Left lobe of liver (tissue), 2 donors: ENCODE measurements around the gene MAGI3. TPM values are rescaled to one million over a fixed set of nuclear protein-coding genes. Genes with fewer than 3 reads are reported as not detected.
A peak's percentile ranks its signal among the peaks of the same experiment; 100 is the strongest.
"Not testable (repeated sequence)": the region's sequence is repeated elsewhere in the genome, so short reads cannot be mapped to it uniquely, and the experiment has no call there.

ENCODE experiments used
- ATAC-seq: fragments of 200-7000 bp; cut with Tn5 transposase; one replicate; pipeline ENCODE4 v1.9.1; 2020; ENCODE audit warnings: mild to moderate bottlenecking, moderate library complexity
- DNase-seq: peaks from one replicate; pipeline ENCODE4 v3.0.0-alpha.2; 2020; ENCODE audit warnings: low spot score
- total RNA-seq: library from RNA; stranded (reverse); gene quantifications from one replicate; pipeline ENCODE4 v1.2.1, GENCODE V29; 2021
- donor health status: DM: no; HTN: no; CAD: no; lungs with moderate emphysema.
- donor health status: DM: no; HTN: yes; CAD: no.

The MAGI3 gene
- total RNA-seq, 1 donor from 2014 or later, result 12.0 TPM

GRCh38 chr1:113508364-113509164 is 118.2 kb downstream of the MAGI3 start:
- DNase-seq (peak; percentile 49), ATAC-seq (peak; percentile 96)

DNA sequence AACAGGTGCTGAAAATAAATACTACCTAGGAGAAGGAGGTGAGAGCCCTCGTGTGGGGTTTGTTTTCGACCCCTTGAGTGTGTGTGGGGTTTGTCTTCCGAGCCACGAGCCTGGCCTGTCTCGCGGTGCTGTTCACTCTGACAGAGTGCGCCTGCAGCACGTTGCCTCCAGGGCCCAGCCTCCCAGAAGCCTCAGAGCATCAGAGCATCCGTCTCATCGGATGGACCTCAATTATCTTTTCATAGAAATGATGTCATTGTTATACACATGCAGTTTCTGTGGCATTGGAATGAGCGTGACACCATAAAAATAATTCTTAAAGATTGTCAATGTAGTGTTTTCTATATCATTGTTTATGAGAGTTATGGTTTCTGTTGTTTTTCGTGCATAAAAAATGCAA is 119.5 kb downstream of the MAGI3 start:
- DNase-seq, ATAC-seq: not testable (repeated sequence)

GRCh38 chr1:113511269-113511668 is 121.0 kb downstream of the MAGI3 start:
- ATAC-seq, result no peak
- no peak for DNase-seq

DNA sequence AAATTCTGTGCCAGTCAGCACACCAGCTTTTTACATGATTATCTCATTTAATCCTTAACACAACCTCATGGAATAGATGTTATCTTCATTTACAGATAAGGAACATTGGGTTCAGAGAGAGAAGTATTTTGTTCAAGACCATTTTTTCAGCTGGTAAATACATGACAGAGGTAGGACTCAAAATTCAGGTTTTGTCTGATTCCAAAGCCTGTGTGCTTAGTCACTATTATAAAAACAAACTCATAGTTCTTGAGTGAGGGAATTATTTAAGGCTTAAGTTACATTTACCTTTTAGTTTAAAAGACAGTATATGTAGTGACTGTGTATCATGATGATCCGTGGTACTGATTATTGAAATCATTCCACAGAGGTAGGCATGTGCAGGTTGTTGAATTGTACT is 125.2 kb downstream of the MAGI3 start:
- ATAC-seq (no peak), DNase-seq (no peak)

DNA sequence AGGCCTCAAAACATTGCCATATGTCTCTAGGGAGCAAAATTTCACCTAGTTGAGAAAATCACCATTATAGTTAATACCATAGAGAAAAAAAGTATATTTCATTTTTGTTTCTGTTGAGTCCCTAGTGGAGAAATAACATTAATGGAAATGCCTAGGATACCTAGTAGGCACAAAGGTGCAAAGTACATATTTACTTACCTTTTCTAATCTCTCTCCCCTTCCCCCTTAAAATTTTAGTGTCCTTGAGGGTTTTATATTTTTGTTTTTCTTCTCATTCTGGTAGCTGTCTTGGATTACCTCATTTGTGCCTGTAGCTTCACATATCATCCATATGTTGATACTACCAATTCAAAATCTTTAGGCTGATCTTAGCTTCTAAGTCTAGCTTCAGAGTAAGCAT is 127.0 kb downstream of the MAGI3 start:
- DNase-seq, result no peak
- ATAC-seq, result peak; percentile 39

DNA sequence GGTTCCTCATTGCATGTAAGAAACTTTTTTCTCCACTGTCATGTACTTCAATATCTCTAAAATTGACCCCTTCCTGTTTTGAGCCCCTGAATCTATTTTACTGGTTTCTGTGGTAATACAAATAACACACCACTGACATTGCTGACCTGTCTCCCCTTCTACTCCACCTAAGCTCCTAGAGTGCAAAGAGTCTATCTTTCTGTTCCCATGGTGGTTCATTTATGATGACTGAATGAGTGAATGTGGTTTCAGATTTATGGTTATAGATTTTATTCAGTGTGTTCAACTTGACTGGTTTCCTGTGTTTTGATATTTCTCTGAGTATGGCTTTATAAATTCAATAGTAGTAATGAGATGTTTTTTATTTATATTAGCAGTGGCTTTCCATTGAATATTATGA is 127.7 kb downstream of the MAGI3 start:
- ATAC-seq, result no peak

DNA sequence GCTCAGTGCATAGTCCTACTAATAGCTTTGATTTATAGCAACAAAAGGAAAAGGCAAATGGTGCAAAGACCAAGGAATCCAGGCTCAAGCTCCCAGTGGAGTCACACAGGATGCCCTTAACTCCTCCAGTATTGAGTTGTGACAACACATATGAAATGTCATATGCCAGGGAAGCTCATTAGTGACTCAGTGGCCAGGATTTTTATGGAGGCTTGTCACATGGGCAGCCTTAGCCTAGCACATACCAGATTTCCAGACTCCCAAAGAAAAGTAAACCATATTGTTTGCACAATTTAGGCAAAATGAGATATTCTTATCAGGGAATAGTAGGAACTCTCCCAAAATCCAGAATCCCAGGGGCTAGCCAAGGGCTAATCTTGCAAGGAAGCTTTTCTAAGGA is 129.2 kb downstream of the MAGI3 start:
- no peak for DNase-seq

More for the DNA sequence above, 127.7 kb downstream of the MAGI3 start:
- DNase-seq, result no peak

GRCh38 chr1:113530021-113530420 is 139.7 kb downstream of the MAGI3 start:
- ATAC-seq (no peak), DNase-seq (no peak)

More for the DNA sequence above, 129.2 kb downstream of the MAGI3 start:
- ATAC-seq, result no peak

DNA sequence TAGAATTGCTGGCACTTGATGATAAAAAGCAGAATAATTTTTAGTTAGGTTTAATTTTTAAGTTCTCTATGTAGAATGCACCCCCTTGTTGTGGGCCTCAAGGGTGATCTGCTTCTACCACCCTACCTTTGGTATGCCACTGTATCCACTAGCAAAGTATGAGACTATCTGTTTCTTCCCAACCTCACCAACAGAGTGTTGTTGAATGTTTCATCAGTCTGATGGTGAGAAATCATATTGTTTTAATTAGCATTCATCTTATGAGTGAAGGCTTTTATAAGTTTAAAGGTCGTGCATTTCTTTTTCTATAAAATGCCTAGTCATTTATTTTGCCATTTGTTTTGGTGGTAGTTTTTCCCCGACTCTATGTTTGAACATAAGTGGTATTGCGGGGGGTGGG is 141.0 kb downstream of the MAGI3 start:
- no peak for DNase-seq
- no peak for ATAC-seq

DNA sequence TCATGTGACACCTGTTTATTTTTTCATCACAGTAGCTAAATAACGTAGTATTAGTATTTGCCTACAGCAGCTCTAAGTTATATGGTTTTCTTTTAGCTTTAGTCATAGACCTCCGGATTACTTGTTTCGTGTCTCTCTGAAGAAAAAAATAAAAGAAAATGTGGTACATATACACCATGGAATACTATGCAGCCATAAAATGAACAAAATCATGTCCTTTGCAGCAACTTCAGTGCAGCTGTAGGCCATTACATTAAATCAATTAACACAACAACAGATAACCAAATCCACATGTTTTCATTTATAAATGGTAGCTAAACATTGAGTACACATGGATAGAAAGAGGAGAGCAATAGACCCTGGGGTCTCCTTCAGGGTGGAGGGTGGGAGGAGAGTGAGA is 142.7 kb downstream of the MAGI3 start:
- DNase-seq (no peak), ATAC-seq (no peak)

DNA sequence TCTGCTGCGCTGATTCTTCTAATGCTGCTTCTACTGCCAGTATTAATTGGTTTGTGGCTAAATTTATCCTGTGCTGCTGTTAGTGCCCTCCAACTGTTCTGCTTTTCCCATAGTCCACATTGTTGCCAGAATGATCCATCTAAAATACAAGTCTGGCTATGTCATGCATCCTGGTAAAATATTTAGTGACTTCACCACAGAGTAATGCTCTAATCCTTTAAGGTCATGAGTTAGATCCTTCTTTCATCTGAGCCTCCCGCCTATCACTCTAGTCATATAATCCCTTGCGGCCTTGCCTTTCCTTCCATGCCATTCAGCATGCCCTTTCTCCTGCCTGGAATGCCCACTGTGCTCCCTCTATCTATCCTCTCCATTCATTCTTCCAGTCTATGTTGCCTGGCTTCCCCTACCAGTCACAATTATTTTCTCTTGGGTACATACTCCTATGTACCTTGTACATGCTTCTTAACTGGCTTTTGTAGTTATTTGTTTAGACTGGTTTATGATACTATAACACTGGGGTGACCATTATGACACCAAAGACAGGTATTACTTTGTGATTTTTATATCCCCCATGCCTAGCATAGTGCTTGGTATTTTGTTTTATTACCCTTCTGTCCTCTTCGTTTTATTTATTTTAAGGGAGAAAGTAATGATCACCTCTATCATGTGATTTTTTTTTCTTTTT is 144.0 kb downstream of the MAGI3 start:
- no peak for ATAC-seq
- no peak for DNase-seq

DNA sequence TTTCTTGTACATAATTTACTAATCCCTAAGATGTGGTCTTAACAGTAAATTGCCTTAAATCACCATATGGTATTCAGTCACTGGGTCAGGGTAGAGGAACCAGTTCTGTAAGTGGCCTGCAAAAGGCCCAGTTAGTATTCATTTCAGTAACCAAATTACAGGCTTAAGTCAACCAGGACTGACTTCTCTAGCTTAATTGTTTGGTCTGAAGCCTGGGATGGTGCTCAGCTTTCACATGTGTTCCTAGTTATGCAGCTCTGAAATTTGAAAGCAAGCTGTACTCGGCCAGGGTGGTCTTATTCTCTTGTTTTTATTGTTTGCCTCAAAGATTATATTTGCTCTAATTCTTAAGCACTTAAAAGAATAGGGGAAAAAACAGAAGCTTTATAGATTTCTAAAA is 144.6 kb downstream of the MAGI3 start:
- DNase-seq (no peak), ATAC-seq (no peak)

DNA sequence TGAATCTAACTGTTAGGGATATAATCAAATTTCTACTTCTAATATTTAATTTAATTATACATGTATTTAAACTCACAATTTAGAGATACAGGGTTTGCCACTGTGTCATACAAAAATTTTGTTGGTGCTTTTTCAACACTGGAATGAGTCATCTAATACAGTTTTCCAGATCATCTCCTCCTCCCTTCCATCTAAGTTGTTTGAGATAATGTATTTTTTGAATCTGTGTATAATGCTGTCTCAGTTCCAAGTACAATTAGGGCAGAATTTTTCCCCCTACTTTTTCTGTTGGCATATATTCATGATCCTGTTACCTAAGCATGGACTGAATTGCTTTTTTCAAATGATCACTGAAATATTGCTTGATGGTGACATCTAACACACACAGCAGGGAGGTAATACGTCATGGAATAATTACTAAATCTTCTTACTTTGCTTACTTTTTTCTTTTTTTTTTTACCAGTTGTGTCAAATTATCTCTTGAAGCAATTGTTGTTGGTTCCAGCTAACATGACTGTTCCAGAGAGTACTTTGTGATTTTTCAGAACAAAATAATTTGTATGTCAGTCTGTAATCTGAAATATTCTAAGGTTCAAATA is 146.0 kb downstream of the MAGI3 start:
- no peak for ATAC-seq
- DNase-seq, result no peak

DNA sequence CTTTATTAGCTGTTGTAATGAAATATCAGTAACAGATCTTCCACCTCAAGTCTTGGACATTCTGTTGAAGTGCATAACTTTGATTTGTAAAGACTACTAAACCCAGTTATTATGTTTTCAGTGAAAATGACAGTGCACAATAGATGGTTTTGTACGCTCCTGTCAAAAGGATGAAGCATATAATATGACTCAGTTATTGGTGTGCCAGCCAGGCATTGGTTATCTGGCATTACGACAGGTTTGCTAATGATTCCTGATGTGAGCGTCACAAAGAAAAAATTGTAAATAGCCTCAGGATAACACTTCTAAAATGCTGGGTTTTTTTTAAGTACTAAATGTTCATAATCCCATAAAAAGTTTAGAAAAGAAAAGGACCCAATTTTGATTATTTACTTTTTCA is 147.9 kb downstream of the MAGI3 start:
- ATAC-seq (no peak), DNase-seq (no peak)

- ATAC-seq (peak; percentile 83), DNase-seq (no peak)
Observed at GRCh38 chr1:113540335-113540734, 150.0 kb downstream of the MAGI3 start.

DNA sequence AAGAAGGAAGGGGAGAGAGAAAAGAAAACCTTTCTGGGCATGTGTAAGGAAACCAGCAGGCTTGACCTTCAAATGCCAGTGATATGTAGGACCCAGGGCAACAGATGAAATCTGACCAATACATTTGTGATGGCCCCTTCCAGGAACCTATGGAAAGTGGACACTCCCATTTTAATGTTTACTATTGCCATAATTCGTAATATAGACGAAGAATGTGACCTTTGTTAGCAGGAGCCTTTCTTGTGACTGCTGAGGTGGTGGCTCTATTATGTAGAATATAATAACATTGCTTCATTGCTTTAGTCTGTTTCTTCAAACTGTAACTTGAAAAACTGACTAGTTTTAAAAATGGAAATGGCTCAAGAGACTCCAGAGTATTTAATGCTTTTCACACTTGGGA is 150.8 kb downstream of the MAGI3 start:
- DNase-seq (no peak), ATAC-seq (no peak)

- DNase-seq (no peak), ATAC-seq (no peak)
Observed at GRCh38 chr1:113542221-113542701, 151.9 kb downstream of the MAGI3 start.

DNA sequence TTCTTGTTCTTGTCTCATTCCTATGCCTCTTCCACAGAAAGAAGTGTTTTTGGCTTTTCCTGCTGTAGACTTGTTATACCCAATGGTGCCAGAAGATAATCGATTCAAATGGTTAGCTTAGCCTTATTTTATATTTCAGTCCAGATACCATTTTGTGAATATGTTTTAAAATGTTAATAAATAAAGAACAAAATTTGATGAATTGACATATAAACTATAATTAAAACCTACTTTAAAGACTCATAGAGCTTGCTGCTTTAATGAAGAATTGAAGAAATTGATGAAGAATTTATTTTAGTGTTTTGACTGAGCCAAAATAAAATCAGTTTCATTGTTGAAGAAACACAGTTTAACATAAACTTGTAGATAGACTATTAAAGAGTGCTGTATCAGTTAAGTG is 152.8 kb downstream of the MAGI3 start:
- ATAC-seq (no peak), DNase-seq (no peak)

DNA sequence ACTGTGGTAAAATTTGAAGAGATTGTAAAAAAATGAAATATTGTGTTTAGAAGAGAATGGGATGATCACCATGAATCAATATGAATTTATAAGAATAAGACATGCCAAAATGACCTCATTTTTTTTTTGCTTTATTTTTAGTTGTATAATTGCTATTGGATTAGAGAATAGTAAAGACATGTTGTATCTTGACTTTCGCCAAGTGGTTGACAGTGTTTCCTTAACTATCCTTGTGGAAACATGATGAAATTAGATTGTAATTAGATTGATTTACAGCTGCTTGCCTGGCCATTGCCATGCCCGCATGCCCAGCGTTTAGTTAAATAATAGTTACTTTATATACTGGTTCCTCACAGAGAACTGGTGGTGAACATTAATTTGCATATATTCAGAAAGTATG is 154.9 kb downstream of the MAGI3 start:
- ATAC-seq (no peak), DNase-seq (no peak)

DNA sequence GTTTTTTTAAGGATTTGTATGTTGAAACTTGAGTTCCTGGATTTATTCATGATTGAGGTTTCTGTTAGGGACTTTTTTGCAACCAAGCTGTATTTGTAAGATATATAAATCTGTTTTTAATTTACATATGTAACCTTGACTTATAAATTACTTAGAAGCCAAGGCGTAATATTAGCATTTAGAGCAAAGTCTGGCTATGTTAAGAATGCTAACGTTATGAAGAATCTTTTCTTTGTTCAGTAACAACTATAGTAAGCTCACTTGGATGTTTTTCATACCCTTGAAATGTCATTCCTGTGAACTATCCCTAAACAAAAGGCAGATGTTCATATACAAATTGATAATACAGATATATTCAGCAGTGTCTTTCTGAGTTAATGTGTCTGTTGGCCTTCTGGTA is 155.3 kb downstream of the MAGI3 start:
- DNase-seq, result no peak
- no peak for ATAC-seq

DNA sequence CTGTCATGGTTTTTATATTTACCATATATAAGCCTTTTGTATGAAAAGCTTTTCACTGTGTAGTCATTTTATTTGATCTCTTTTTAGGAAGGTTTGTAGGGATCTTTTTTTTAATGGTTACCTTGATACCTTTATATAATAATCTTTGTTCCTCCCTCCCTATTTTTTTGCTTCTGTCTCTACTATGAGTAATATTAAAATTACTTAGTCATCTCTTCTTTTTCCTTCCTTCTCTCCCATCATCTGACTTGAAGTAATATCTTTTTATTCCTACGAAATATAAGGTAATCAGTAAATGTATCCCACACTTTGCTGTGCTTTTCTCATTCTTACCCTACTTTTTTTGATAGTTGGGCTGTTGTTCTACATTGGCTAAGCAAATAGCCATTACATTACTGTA is 161.4 kb downstream of the MAGI3 start:
- DNase-seq (no peak), ATAC-seq (no peak)

DNA sequence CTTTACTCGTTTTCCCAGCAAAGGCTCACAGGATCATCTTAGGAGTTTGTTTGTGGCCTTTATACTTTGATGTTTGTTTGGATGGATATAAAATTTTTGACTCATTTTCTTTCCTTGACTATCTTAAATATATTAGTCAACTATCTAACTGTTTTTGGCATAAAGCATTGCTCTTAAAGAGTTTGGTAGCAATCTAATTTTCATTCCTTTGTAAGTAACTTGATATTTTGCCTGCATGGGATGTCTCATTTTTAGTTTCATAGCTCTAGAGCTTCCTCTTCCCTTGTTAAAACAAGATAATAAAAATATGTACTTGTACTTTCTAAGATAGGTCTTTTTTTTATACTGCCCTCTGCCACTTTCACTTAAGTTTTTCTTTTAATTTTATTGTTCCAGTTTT is 161.9 kb downstream of the MAGI3 start:
- ATAC-seq, result no peak
- no peak for DNase-seq
